MG63 (cell line): ENCODE data around the gene KISS1. TPM values are rescaled to one million over a fixed set of nuclear protein-coding genes. Genes with fewer than 3 reads are reported as not detected.

ENCODE experiments used
- DNase-seq: peaks from one replicate; pipeline ENCODE4 v3.0.0-alpha.2; 2020
- H3K27me3 ChIP-seq: fragments of 250-450 bp; sonication (Bioruptor Pico); 2 replicates; pipeline ENCODE4 v1.5.1; 2020; ENCODE audit warnings: mild to moderate bottlenecking, moderate library complexity
- H3K36me3 ChIP-seq: fragments of 250-450 bp; sonication (Bioruptor Pico); 2 replicates; pipeline ENCODE4 v1.5.1; 2020; ENCODE audit warnings: mild to moderate bottlenecking, moderate library complexity
- H3K4me3 ChIP-seq: fragments of 250-450 bp; sonication (Bioruptor Pico); 2 replicates; pipeline ENCODE4 v1.5.1; 2020; ENCODE audit warnings: mild to moderate bottlenecking, moderate library complexity
- H3K9me3 ChIP-seq: fragments of 250-450 bp; sonication (Bioruptor Pico); 2 replicates; pipeline ENCODE4 v1.5.1; 2020; ENCODE audit warnings: mild to moderate bottlenecking, moderate library complexity
- total RNA-seq: library from RNA; depleted of rRNA; stranded (reverse); fragments of >200 nt; shearing (Covaris generic); gene quantifications from 2 replicates; pipeline ENCODE4 v1.2.3, GENCODE V29; 2014; ENCODE audit warnings: low replicate concordance

KISS1 gene
- total RNA-seq, 1 experiment from 2014 or later: not detected

- Histone ChIP-seq H3K9me3 (no peaks in the 10 kb centered on the region), H3K4me3 (peak overlapping the region; percentile 52), H3K36me3 (no peaks in the 10 kb centered on the region), H3K27me3 (no peaks in the 10 kb centered on the region)
- no peak for DNase-seq
Observed at GRCh38 chr1:204152310-204153044, 43.8 kb downstream of the KISS1 start.

- no peaks in the 10 kb centered on the region for H3K9me3 ChIP-seq
- no peaks in the 10 kb centered on the region for H3K27me3 ChIP-seq
- peak within 1 kb of the TSS; percentile 55 for H3K4me3 ChIP-seq
- no peaks in the 10 kb centered on the region for H3K36me3 ChIP-seq
- DNase-seq: peak; percentile 72
Observed at GRCh38 chr1:204151552-204152309, 44.6 kb downstream of the KISS1 start, which contains the start of gene ETNK2. TSS of gene ETNK2 (minus strand) at chr1:204152044. CDS start at chr1:204151852, 192 bp downstream.

- no peak for DNase-seq
- H3K9me3 ChIP-seq: no peaks in the 10 kb centered on the region
- no peaks in the 10 kb centered on the region for H3K27me3 ChIP-seq
- peak overlapping the region; percentile 55 for H3K4me3 ChIP-seq
- no peaks in the 10 kb centered on the region for H3K36me3 ChIP-seq
Observed at GRCh38 chr1:204150702-204151551, 45.4 kb downstream of the KISS1 start.

- Histone ChIP-seq H3K9me3 (no peaks in the 10 kb centered on the region), H3K36me3 (no peaks in the 10 kb centered on the region), H3K4me3 (no peak overlapping the region), H3K27me3 (no peaks in the 10 kb centered on the region)
- no peak for DNase-seq
Observed at GRCh38 chr1:204149635-204150565, 46.4 kb downstream of the KISS1 start.

- H3K27me3 ChIP-seq: no peaks in the 10 kb centered on the region
- H3K9me3 ChIP-seq: no peaks in the 10 kb centered on the region
- DNase-seq: no peak
- H3K36me3 ChIP-seq: no peaks in the 10 kb centered on the region
- H3K4me3 ChIP-seq: no peak overlapping the region
Observed at GRCh38 chr1:204149107-204149506, 47.2 kb downstream of the KISS1 start.

- Histone ChIP-seq H3K4me3 (no peak overlapping the region), H3K36me3 (no peaks in the 10 kb centered on the region), H3K9me3 (no peaks in the 10 kb centered on the region), H3K27me3 (no peaks in the 10 kb centered on the region)
- DNase-seq: no peak
Observed at GRCh38 chr1:204147406-204148383, 48.6 kb downstream of the KISS1 start.

- DNase-seq: no peak
- H3K27me3 ChIP-seq: no peaks in the 10 kb centered on the region
- H3K36me3 ChIP-seq: no peaks in the 10 kb centered on the region
Observed at GRCh38 chr1:204146965-204147364, 49.3 kb downstream of the KISS1 start.

GRCh38 chr1:204146309-204146708 lies 50.0 kb downstream of the KISS1 start:
- no peaks in the 10 kb centered on the region for H3K27me3 ChIP-seq
- DNase-seq: no peak
- H3K9me3 ChIP-seq: no peaks in the 10 kb centered on the region
- H3K4me3 ChIP-seq: no peak overlapping the region
- no peaks in the 10 kb centered on the region for H3K36me3 ChIP-seq

More at GRCh38 chr1:204146965-204147364, 49.3 kb downstream of the KISS1 start:
- no peak overlapping the region for H3K4me3 ChIP-seq
- H3K9me3 ChIP-seq: no peaks in the 10 kb centered on the region

GRCh38 chr1:204145033-204145504 lies 51.2 kb downstream of the KISS1 start:
- H3K4me3 ChIP-seq: no peak overlapping the region
- no peak for DNase-seq
- H3K27me3 ChIP-seq: no peaks in the 10 kb centered on the region

GRCh38 chr1:204143276-204144041 lies 52.8 kb downstream of the KISS1 start:
- H3K36me3 ChIP-seq: no peaks in the 10 kb centered on the region
- no peaks in the 10 kb centered on the region for H3K27me3 ChIP-seq
- no peaks in the 10 kb centered on the region for H3K9me3 ChIP-seq
- DNase-seq: no peak
- H3K4me3 ChIP-seq: no peak overlapping the region

More at GRCh38 chr1:204145033-204145504, 51.2 kb downstream of the KISS1 start:
- no peaks in the 10 kb centered on the region for H3K9me3 ChIP-seq
- no peaks in the 10 kb centered on the region for H3K36me3 ChIP-seq

- no peaks in the 10 kb centered on the region for H3K9me3 ChIP-seq
- no peak overlapping the region for H3K4me3 ChIP-seq
- DNase-seq: no peak
- no peaks in the 10 kb centered on the region for H3K27me3 ChIP-seq
- no peaks in the 10 kb centered on the region for H3K36me3 ChIP-seq
Observed at GRCh38 chr1:204142032-204142974, 54.0 kb downstream of the KISS1 start.

- Histone ChIP-seq H3K27me3 (no peaks in the 10 kb centered on the region), H3K9me3 (no peaks in the 10 kb centered on the region), H3K36me3 (no peaks in the 10 kb centered on the region), H3K4me3 (no peak overlapping the region)
- no peak for DNase-seq
Observed at GRCh38 chr1:204141131-204141530, 55.2 kb downstream of the KISS1 start.
